Activated T-cell treated with anti-CD3 and anti-CD28 coated beads, Interleukin-2, amount 50 U/mL, for 4 hours (primary cell): Measurements from ENCODE around the gene UCHL1. TPM values are rescaled to one million over a fixed set of nuclear protein-coding genes. Genes with fewer than 3 reads are reported as not detected.

Source experiments
- ATAC-seq, 2 donors: fragments of 200-7000 bp; cut with Tn5 transposase; one replicate each; pipeline ENCODE4 v1.10.0; 2021
- DNase-seq: peaks from one replicate; pipeline ENCODE4 v3.0.0-alpha.2; 2020
- H3K27me3 Mint-ChIP-seq: one replicate; pipeline ENCODE4 v1.8.0; 2021; ENCODE audit warnings: low read depth, mixed read lengths
- H3K36me3 Mint-ChIP-seq: one replicate; pipeline ENCODE4 v1.8.0; 2022; ENCODE audit warnings: mixed read lengths; ENCODE audit not compliant: insufficient read depth
- H3K4me1 Mint-ChIP-seq: one replicate; pipeline ENCODE4 v1.8.0; 2021; ENCODE audit warnings: low read depth, mixed read lengths
- H3K4me3 Mint-ChIP-seq: one replicate; pipeline ENCODE4 v1.8.0; 2021; ENCODE audit warnings: mild to moderate bottlenecking, moderate library complexity, mixed read lengths
- H3K9me3 Mint-ChIP-seq: one replicate; pipeline ENCODE4 v1.8.0; 2021; ENCODE audit warnings: mixed read lengths
- total RNA-seq, 3 donors: library from RNA; stranded (reverse); gene quantifications; one replicate each; pipeline ENCODE4 v1.2.1, GENCODE V29; 2021

Gene UCHL1
- 1 to 10 TPM; 2.9 to 9.3 (median 4.7) TPM for total RNA-seq

DNA sequence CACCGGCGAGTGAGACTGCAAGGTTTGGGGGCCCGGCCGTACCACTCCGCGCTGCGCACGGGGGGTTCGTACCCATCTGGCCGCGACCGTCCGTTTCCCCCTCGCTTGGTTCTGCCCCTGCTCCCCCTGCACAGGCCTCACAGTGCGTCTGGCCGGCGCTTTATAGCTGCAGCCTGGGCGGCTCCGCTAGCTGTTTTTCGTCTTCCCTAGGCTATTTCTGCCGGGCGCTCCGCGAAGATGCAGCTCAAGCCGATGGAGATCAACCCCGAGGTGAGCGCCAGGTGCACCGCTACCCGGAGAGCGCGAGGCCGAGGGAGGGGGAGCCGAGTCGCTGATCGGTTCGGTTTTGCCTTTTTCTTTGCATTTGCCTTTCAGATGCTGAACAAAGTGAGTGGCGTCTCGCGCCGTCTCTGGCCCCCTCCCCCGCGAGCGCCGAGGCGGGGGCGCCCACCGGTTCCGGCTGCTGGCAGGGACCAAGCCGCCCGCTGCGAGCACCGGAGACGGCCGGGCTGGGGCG is at the start of gene UCHL1:
TSS of gene UCHL1 (plus strand) at position 189 of the 517 bp plus-strand sequence. CDS start at position 238, 49 bp downstream.
- ATAC-seq (peak; percentile 39 to 42), DNase-seq (no peak)
- H3K4me1 Mint-ChIP-seq, result peaks cover 9% of the 10 kb centered on the region
- peaks cover 2% of the 10 kb centered on the region for H3K36me3 Mint-ChIP-seq
- H3K4me3 Mint-ChIP-seq, result peak within 1 kb of the TSS; percentile 71
- H3K27me3 Mint-ChIP-seq, result peaks cover 54% of the 10 kb centered on the region
- H3K9me3 Mint-ChIP-seq, result no peaks in the 10 kb centered on the region

DNA sequence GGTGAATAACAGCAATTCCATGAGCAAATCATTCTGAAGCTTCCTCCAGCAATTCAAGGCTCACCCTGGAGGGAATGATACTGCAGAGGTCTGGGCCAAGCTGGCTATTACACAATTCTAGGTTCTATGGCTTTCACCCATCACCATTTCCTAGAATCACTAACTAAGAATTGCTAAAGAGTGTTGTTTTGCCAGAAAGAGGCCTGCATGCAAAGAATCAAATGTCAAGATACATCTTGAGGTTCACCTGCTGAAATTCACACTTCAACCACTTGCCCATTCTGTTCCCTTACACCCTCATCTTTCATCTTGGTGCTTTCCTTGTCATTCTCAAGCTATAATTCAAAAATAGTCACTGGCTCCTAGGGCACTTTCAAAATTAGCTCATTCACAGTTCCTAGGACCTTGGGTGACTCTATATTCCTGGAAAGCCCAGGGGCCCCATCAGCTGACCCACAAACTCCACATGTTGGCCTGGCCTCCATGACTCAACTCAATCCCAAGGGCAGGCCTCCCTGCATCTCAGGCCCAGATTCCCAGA is 49.4 kb upstream of the UCHL1 start:
- no peak for ATAC-seq
- Mint-ChIP-seq H3K4me1 (no peaks in the 10 kb centered on the region), H3K4me3 (no peak overlapping the region), H3K9me3 (no peaks in the 10 kb centered on the region), H3K36me3 (no peaks in the 10 kb centered on the region), H3K27me3 (peaks cover 23% of the 10 kb centered on the region)
- DNase-seq, result no peak

DNA sequence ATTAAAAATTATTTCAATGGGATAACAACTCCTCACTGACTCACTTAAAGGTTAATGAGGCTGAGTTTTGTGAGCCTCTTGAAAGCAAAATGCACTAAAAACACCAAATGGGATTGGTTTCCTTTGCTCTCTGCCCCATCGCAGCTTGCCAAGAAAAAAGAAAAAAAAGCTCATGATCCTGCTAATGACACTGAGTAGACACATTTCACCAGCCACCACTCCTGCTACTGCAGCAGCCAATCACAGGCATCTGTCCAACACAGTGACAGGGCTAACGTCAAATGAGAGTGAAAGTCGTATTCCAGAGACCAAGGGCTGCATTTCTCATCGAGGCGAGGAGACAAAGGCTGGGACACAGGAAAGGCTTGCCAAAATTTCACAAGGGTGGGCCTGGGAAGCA is 47.5 kb upstream of the UCHL1 start:
- no peak overlapping the region for H3K4me3 Mint-ChIP-seq
- no peaks in the 10 kb centered on the region for H3K36me3 Mint-ChIP-seq
- peaks cover 34% of the 10 kb centered on the region for H3K27me3 Mint-ChIP-seq
- H3K4me1 Mint-ChIP-seq, result peaks cover 11% of the 10 kb centered on the region
- ATAC-seq, result no peak
- no peaks in the 10 kb centered on the region for H3K9me3 Mint-ChIP-seq
- DNase-seq, result no peak

DNA sequence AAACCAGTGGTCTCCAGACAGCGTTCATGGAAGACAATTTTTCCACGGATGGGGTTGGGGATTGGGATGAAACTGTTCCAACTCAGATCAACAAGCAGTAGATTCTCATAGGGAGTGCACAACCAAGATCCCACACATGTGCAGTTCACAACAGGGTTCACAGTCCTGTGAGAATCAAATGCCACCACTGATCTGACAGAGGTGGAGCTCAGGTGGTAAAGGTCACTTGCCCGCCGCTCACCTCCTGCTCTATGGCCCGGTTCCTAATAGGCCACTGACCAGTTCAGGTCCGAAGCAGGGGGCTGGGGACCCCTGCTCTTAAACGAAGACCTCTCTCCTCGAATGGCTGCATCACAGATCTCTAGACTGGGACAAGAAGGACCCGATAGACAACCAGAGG is 46.8 kb upstream of the UCHL1 start:
- Mint-ChIP-seq H3K9me3 (no peaks in the 10 kb centered on the region), H3K27me3 (peaks cover 36% of the 10 kb centered on the region), H3K4me3 (no peak overlapping the region)

DNA sequence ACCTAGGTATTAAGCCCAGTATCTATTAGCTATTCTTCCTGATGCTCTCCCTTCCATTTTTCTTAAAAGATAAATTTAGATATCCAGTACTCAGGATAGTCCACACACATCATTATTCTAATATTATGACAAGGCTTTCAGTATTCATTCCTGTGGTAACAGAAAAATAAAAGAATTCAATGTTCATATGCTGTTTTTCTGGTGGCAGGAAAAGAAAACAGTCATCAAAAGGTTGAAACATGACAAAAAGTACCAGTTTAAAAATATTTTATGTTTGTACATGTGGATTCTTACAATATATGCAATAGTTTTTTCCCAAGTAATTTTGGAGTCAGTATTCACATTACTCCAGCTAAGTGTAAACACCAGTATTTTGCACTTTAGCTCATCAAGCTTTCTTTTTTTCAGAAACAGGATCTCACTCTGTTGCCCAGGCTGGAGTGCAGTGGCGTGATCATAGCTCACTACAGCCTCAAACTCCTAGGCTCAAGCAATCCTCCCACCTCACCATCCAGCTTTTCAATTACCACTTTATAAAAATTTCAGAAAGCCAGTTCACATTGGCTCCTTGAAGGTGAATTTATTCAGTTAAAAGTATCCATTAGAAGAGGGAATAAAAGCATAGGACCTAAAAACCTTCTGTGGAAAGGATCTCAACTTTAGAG is 44.6 kb upstream of the UCHL1 start:
- Mint-ChIP-seq H3K27me3 (peaks cover 51% of the 10 kb centered on the region), H3K9me3 (no peaks in the 10 kb centered on the region), H3K4me3 (no peak overlapping the region), H3K4me1 (peaks cover 25% of the 10 kb centered on the region), H3K36me3 (no peaks in the 10 kb centered on the region)
- ATAC-seq (no peak), DNase-seq (no peak)

More for the DNA sequence above, 46.8 kb upstream of the UCHL1 start:
- Mint-ChIP-seq H3K4me1 (peaks cover 12% of the 10 kb centered on the region), H3K36me3 (no peaks in the 10 kb centered on the region)
- no peak for ATAC-seq
- no peak for DNase-seq

DNA sequence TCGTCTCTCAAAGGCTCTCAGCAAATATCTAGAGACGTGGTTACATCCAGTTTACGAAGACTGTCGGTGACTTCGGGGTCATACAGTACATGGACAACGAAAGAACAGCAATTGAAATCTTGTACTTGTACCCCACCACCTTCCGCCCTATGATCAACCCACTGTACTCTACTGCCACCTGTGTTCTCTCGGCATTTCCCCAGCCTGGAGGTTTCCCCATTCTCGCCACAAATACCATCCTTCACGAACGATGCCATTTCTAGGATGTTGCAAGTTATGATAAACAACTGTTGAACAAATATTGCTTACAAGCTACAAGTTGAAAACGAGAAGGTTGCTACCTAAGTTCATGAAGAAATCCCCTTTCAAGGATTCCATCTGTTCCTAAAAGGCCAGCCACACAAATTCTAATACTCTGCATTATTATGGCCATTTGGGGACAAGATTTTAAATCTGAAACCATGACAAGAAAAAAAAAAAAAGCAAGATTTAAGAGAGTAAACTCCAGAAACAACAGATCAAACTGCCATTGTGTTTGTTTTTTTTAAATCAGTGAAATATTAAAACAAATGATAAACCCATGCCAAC is 44.0 kb upstream of the UCHL1 start:
- no peaks in the 10 kb centered on the region for H3K9me3 Mint-ChIP-seq
- H3K36me3 Mint-ChIP-seq, result no peaks in the 10 kb centered on the region
- no peak for ATAC-seq
- peaks cover 25% of the 10 kb centered on the region for H3K4me1 Mint-ChIP-seq
- no peak overlapping the region for H3K4me3 Mint-ChIP-seq
- DNase-seq, result no peak
- H3K27me3 Mint-ChIP-seq, result peaks cover 53% of the 10 kb centered on the region

DNA sequence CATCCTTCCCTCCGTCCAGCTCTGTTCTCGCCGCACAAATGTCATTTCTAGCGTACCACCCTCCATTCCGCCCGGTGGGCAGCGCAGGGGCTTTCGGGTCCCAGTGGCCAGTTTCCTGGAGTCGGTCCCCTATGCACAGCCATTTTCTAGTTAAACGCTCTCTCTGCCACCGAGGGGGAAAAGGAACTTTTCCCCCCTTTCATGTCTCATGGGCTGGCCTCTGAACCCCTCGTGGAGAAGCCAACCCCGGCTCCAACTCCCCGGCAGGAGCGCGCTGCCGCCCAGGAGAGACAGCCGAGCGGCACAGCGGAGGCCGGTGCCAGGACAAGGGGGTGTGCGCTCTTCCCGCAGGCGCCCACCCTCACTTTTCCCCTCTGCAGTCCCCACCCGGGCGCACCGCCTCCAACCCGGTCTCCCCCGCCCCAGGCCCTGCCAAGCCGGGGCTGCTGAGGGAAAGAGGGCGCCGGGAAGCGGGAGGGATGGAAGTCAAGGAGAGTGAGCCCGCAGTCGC is 43.0 kb upstream of the UCHL1 start:
- Mint-ChIP-seq H3K4me3 (peak overlapping the region; percentile 61), H3K36me3 (no peaks in the 10 kb centered on the region), H3K27me3 (peaks cover 53% of the 10 kb centered on the region), H3K9me3 (no peaks in the 10 kb centered on the region), H3K4me1 (peaks cover 25% of the 10 kb centered on the region)
- ATAC-seq (peak; percentile 7 to 24), DNase-seq (no peak)

DNA sequence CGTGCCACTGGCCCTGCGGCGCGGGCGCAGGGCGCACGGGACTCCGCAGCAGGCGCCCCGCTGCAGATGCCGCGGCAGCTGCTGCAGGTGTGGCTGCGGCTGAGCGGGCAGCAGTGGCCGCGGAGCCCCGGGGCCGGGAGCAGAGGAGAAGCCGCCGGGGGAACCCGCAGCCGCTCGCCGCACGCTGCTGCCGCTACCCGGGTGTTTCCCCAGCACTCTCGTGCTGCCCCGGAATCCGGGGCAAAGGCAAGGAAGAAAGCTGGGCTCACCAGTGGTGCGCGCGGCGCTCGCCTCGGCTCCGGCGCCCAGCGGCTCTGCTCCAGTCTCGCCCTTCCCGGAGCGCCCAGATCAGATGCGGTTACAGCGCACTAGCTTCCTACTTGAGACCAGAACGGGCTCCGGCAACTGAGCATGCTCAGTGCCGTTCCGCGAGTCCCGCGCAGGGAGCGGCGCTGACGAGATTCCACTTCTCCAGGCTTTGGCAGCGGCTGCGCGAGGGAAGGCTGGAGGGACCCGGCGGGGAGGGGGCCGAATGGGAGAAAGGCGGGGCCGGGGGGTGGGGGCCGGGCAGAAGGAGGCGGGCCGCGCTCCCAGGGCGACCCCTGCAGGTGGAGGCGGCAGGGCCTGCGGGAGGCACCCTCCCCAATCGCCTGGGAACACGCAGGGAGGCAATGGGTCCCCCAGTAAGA is 42.4 kb upstream of the UCHL1 start, which contains the start of gene APBB2:
TSS of gene APBB2 (minus strand) at position 407 of the 689 bp plus-strand sequence. CDS start 181,288 bp downstream, outside the sequence.
- Mint-ChIP-seq H3K4me3 (peak within 1 kb of the TSS; percentile 75), H3K36me3 (no peaks in the 10 kb centered on the region), H3K9me3 (no peaks in the 10 kb centered on the region), H3K4me1 (peaks cover 25% of the 10 kb centered on the region), H3K27me3 (peaks cover 54% of the 10 kb centered on the region)
- ATAC-seq, result peak; percentile 60 to 67
- no peak for DNase-seq

DNA sequence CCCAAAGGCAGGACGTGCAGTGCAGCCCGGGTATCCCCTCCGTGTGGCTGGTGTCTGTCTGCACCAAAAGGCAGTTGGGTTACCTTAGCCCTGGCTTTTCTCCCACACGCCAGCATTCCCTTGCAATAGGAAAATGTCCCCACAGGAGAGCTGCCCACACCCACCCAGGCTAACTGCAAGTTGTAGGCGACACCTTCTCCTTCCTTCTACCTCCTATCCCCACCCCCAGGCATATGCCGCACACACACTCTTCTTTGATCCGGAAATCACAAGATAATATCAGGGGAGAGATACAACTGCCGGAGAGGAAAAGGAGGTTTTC is 41.9 kb upstream of the UCHL1 start:
- H3K4me1 Mint-ChIP-seq, result peaks cover 25% of the 10 kb centered on the region
- no peaks in the 10 kb centered on the region for H3K36me3 Mint-ChIP-seq
- H3K27me3 Mint-ChIP-seq, result peaks cover 55% of the 10 kb centered on the region
- no peaks in the 10 kb centered on the region for H3K9me3 Mint-ChIP-seq
- DNase-seq, result no peak
- ATAC-seq, result no peak
- no peak overlapping the region for H3K4me3 Mint-ChIP-seq

DNA sequence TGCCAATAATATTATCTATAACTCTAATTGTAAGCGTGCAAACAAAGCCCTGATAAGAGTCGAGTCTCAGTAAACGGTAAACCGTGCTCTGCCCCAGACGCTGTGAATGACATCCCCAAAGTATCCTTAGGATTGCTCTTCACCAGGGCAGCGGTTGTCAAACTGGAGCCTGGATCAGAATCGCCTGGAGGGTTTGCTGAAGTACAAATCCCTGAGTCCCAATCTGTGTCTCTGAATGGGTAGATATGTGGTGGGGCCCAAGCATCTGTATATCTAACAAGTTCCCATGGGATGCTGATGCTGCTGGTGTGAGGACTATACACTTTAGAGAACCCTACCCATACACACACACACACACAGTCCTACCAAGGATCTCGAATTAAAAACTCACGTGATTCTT is 41.6 kb upstream of the UCHL1 start:
- Mint-ChIP-seq H3K4me3 (no peak overlapping the region), H3K4me1 (peaks cover 25% of the 10 kb centered on the region), H3K36me3 (no peaks in the 10 kb centered on the region), H3K27me3 (peaks cover 56% of the 10 kb centered on the region), H3K9me3 (no peaks in the 10 kb centered on the region)
- ATAC-seq (no peak), DNase-seq (no peak)

DNA sequence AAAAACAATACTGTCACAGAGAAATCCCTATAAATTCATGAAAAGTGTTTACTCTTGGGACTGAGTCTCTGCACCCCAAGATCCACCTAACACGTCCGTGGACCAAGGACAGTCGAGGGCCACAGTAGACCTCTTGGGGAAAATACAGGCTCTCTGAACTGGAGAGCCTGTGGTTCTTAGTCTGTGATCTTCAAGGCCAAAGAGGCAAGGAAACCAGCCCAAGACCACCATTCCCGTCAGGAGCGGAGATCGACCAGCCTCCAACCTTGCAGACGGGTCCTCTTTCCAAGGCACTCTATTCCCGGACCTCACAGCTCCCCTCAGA is 40.8 kb upstream of the UCHL1 start:
- DNase-seq (no peak), ATAC-seq (peak in 1 of 2 donors; percentile 7)
- peak overlapping the region; percentile 75 for H3K4me3 Mint-ChIP-seq
- H3K36me3 Mint-ChIP-seq, result no peaks in the 10 kb centered on the region
- H3K9me3 Mint-ChIP-seq, result no peaks in the 10 kb centered on the region
- H3K27me3 Mint-ChIP-seq, result peaks cover 60% of the 10 kb centered on the region
- peaks cover 25% of the 10 kb centered on the region for H3K4me1 Mint-ChIP-seq

DNA sequence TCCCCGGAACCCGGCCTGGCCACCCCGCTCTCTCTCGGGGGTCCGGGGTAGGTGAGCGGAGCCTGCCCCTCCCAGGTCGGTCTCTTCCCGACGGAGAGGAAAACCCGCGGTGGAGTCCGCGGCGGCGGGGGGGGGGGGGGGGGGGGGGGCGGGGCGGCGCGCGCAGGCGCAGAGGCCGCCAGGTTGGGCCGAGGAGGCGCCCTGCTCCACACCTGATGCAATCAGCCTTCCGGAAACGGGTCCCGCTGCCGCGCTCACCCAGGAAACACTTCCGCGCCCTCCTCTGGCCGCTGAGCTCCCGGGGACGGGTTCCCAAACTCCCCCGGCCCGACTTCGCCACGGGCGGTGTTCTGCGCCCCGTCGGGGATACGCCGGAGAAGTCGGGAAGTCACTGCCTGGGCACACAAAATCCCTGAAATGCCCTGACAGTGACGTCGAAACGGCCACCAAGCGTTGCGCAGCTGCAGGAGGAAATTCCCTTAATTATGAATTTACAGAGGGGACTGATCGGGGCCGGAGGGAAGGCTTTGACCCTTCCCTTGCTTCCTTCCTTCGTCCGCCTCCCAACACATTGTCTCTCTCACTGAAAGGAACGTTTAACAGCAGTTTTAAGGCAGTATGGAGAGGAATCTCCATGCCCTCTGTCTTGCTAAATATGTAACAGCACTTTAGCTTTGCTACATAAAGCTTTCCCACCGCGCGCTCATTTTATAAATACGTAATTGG is 40.3 kb upstream of the UCHL1 start:
- Mint-ChIP-seq H3K4me1 (peaks cover 25% of the 10 kb centered on the region), H3K36me3 (no peaks in the 10 kb centered on the region), H3K9me3 (no peaks in the 10 kb centered on the region), H3K27me3 (peaks cover 64% of the 10 kb centered on the region), H3K4me3 (peak overlapping the region; percentile 75)
- DNase-seq, result no peak
- peak; percentile 53 to 55 for ATAC-seq

DNA sequence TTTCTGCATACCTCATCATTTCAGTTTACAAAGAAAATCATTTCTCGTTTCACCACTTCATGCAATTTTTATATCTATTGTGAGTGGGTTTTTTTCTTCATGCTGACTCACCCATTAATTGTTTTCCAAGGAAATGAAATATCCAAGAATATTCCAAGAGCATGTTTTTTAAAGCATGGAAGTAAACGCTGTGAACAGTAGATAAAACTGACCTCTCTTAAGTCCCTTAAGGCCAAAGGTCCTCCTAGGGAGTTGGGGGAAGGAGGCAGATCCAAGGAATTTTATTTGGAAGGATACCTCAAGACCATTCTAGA is 39.8 kb upstream of the UCHL1 start:
- DNase-seq (no peak), ATAC-seq (no peak)
- Mint-ChIP-seq H3K9me3 (no peaks in the 10 kb centered on the region), H3K36me3 (no peaks in the 10 kb centered on the region), H3K27me3 (peaks cover 60% of the 10 kb centered on the region), H3K4me1 (peaks cover 25% of the 10 kb centered on the region), H3K4me3 (peak overlapping the region; percentile 69)

DNA sequence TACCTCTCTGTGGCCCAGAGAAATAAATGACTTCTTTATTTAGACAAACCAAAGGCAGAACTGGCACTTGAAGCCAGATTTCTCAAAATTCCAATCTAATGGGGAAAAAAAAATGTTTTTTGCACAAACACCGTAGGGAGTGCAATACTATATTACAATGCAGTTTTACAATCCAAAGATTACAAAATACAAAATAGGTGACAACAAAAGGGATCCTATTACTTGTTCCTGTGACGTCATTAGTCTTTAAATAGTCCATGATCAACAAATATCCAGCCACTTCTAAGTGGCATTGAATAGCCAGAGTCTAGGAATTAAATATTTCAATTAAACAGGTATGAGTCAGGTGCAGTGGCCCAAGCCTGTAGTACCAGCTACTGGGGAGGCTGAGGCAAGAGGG is 39.4 kb upstream of the UCHL1 start:
- peaks cover 25% of the 10 kb centered on the region for H3K4me1 Mint-ChIP-seq
- H3K27me3 Mint-ChIP-seq, result peaks cover 56% of the 10 kb centered on the region
- no peaks in the 10 kb centered on the region for H3K9me3 Mint-ChIP-seq
- H3K4me3 Mint-ChIP-seq, result peak overlapping the region; percentile 69
- DNase-seq, result no peak
- H3K36me3 Mint-ChIP-seq, result no peaks in the 10 kb centered on the region
- no peak for ATAC-seq
